Measurements from ENCODE around the gene ILF3. TPM values are rescaled to one million over a fixed set of nuclear protein-coding genes. Genes with fewer than 3 reads are reported as not detected.

The ILF3 gene
- total RNA-seq, 3 donors from 2014 or later (not counting 1 experiment from before 2014, with no cell fraction given), result 329 to 365 (median 332) TPM

DNA sequence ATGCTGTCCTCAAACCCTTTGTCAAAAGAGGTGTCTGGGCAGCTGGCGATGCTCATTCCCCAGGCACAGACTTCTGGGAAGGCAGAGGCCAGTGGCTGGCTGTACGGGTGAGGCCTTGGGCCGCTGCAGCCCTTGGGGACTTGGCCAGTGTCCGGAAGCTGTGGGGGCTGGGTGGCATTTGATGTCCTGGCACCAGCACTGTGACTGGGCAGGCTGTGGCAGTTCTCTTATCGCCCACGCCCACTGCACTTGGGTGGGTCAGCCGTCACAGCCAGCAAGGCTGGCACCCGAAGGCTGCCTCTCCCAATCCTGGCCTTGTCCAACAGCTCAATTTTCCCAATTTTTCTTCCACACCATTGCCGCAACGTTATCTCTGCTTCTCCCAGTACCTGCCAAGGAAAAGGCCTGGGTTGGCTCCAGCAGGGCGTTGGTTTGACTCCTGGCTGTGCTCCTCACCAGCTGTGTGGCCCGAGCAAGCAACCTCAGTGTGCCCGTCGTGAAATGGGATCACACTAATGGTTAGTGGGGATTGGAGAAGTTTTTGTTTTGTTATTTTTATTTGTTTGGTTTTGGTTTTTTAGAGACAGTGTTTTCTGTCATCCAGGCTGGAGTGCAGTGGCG, 41.5 kb upstream of the ILF3 start:
- ATAC-seq (peak in 1 of 3 donors; percentile 12), DNase-seq (no peak)
- Mint-ChIP-seq H3K4me1 (peaks cover 37 to 43% of the 10 kb centered on the region in 2 donors), H3K27me3 (ENCODE audit: low read depth in 2 of 2) (no peaks in the 10 kb centered on the region), H3K27ac (peak overlapping the region; percentile 68 to 90), H3K9me3 (no peaks in the 10 kb centered on the region), H3K36me3 (no peaks in the 10 kb centered on the region), H3K4me3 (peak overlapping the region; percentile 31)
- Histone ChIP-seq H3K4me1 (ENCODE audit: control insufficient read depth, insufficient read depth, low read length) (peaks cover 72% of the 10 kb centered on the region), H3K27me3 (ENCODE audit: control insufficient read depth, insufficient read depth, low read length) (no peaks in the 10 kb centered on the region), H3K36me3 (ENCODE audit: control insufficient read depth, insufficient read depth, low read length) (peaks cover 4% of the 10 kb centered on the region), H3K27ac (ENCODE audit: low read length) (peak overlapping the region; percentile 13), H3K9me3 (ENCODE audit: control insufficient read depth, insufficient read depth, low read length) (no peaks in the 10 kb centered on the region), H3K4me3 (ENCODE audit: low read length) (no peak overlapping the region)
- TF ChIP-seq, protein P1, sequence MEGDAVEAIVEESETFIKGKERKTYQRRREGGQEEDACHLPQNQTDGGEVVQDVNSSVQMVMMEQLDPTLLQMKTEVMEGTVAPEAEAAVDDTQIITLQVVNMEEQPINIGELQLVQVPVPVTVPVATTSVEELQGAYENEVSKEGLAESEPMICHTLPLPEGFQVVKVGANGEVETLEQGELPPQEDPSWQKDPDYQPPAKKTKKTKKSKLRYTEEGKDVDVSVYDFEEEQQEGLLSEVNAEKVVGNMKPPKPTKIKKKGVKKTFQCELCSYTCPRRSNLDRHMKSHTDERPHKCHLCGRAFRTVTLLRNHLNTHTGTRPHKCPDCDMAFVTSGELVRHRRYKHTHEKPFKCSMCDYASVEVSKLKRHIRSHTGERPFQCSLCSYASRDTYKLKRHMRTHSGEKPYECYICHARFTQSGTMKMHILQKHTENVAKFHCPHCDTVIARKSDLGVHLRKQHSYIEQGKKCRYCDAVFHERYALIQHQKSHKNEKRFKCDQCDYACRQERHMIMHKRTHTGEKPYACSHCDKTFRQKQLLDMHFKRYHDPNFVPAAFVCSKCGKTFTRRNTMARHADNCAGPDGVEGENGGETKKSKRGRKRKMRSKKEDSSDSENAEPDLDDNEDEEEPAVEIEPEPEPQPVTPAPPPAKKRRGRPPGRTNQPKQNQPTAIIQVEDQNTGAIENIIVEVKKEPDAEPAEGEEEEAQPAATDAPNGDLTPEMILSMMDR (IDR thresholded peaks at IDR 0.05), result no peak
- WGBS (ENCODE audit: insufficient coverage), result 75% methylated on average over 15 of the region's 15 CpGs
- intact Hi-C loops (cut with micrococcal nuclease), result no loop called here

GRCh38 chr19:10615429-10616023, 38.6 kb upstream of the ILF3 start:
- Histone ChIP-seq H3K4me3 (ENCODE audit: low read length) (no peak overlapping the region), H3K4me1 (ENCODE audit: control insufficient read depth, insufficient read depth, low read length) (peaks cover 61% of the 10 kb centered on the region), H3K9me3 (ENCODE audit: control insufficient read depth, insufficient read depth, low read length) (no peaks in the 10 kb centered on the region), H3K36me3 (ENCODE audit: control insufficient read depth, insufficient read depth, low read length) (peaks cover 10% of the 10 kb centered on the region), H3K27ac (ENCODE audit: low read length) (peak overlapping the region; percentile 55), H3K27me3 (ENCODE audit: control insufficient read depth, insufficient read depth, low read length) (no peaks in the 10 kb centered on the region)
- H3K27ac Mint-ChIP-seq, result peak overlapping the region; percentile 90 to 91
- H3K36me3 Mint-ChIP-seq, result no peaks in the 10 kb centered on the region
- H3K27me3 Mint-ChIP-seq (ENCODE audit: low read depth in 2 of 2), result no peaks in the 10 kb centered on the region
- H3K9me3 Mint-ChIP-seq, result no peaks in the 10 kb centered on the region
- WGBS (ENCODE audit: insufficient coverage), result 80% methylated on average over 14 of the region's 14 CpGs
- H3K4me3 Mint-ChIP-seq, result peak overlapping the region; percentile 81
- TF ChIP-seq, protein P1 (IDR thresholded peaks at IDR 0.05), result no peak
- H3K4me1 Mint-ChIP-seq, result peaks cover 42 to 51% of the 10 kb centered on the region in 2 donors
- intact Hi-C loops (cut with micrococcal nuclease), result no loop called here
- peak in 2 of 3 donors; percentile 16 to 26 for ATAC-seq
- DNase-seq, result peak in 1 of 2 donors; percentile 29

DNA sequence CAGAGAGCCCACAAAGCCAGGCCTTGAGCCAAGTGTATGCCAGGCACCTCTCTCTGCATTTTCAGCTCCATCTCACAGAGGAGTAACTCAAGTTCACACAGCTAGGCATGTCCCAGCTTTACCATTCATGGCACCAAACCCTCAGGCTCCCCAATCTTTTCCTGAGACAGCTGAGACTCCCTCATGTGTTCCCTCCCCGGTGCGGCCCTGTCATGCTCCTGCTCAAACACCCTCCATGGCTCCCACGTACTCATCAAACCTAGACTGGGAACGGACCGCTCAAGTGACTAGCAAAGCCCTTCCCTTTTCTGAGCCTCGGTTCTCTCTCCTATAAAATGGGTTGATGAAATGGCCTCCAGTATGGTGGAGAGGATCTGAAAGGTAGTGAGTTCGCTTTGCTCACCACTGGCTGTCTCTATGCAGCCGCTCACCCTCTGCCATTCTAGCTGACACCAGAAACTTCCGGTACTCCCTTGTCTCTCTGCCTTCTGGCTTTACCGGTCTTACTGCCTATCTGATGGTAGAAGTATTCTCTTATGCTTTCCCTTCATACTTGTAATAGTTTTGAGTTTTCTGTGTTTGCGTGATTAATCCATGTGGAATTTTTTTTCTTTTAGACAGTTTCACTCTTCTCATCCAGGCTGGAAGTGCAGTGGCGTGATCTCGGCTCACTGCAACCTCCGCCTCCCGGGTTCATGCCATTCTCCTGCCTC, 36.6 kb upstream of the ILF3 start:
- no peaks in the 10 kb centered on the region for H3K9me3 ChIP-seq (ENCODE audit: control insufficient read depth, insufficient read depth, low read length)
- H3K27me3 ChIP-seq (ENCODE audit: control insufficient read depth, insufficient read depth, low read length), result no peaks in the 10 kb centered on the region
- peaks cover 11% of the 10 kb centered on the region for H3K36me3 ChIP-seq (ENCODE audit: control insufficient read depth, insufficient read depth, low read length)
- Mint-ChIP-seq H3K4me1 (peaks cover 54 to 57% of the 10 kb centered on the region in 2 donors), H3K36me3 (no peaks in the 10 kb centered on the region), H3K27ac (peak overlapping the region; percentile 90 to 91), H3K9me3 (no peaks in the 10 kb centered on the region), H3K27me3 (ENCODE audit: low read depth in 2 of 2) (no peaks in the 10 kb centered on the region), H3K4me3 (peak overlapping the region; percentile 75)
- intact Hi-C loops (cut with micrococcal nuclease), result no loop called here
- no peak overlapping the region for H3K4me3 ChIP-seq (ENCODE audit: low read length)
- TF ChIP-seq, protein P1 (IDR thresholded peaks at IDR 0.05), result no peak
- no peak for DNase-seq
- no peak for ATAC-seq
- WGBS (ENCODE audit: insufficient coverage), result 93% methylated on average over 13 of the region's 15 CpGs
- H3K4me1 ChIP-seq (ENCODE audit: control insufficient read depth, insufficient read depth, low read length), result peaks cover 59% of the 10 kb centered on the region
- no peak overlapping the region for H3K27ac ChIP-seq (ENCODE audit: low read length)

Data from natural killer cell (primary cell).